GM23338 (cell line): ENCODE results near the gene OR5K2. TPM values are rescaled to one million over a fixed set of nuclear protein-coding genes. Genes with fewer than 3 reads are reported as not detected.

Experiments
- ATAC-seq: fragments of 200-7000 bp; cut with Tn5 transposase; 3 replicates; pipeline ENCODE4 v1.9.1; 2020
- DNase-seq: peaks from one replicate; pipeline ENCODE4 v3.0.0-alpha.2; 2015; ENCODE audit warnings: low spot score
- H2AFZ ChIP-seq: fragments of 200-600 bp; sonication (generic); 2 replicates; pipeline ENCODE4 v1.8.0; 2016; ENCODE audit warnings: antibody characterized with exemption, mild to moderate bottlenecking, moderate library complexity
- H3F3A ChIP-seq: fragments of 200-600 bp; sonication (generic); replicated peaks from 2 replicates; pipeline ENCODE4 v1.8.0; 2017; ENCODE audit warnings: antibody characterized with exemption, mixed run types, low read depth
- H3K27ac ChIP-seq: fragments of 200-600 bp; sonication (generic); 2 replicates; pipeline ENCODE4 v1.6.1; 2016; ENCODE audit warnings: low read depth
- H3K27me3 ChIP-seq: fragments of 200-600 bp; sonication (generic); 2 replicates; pipeline ENCODE4 v1.8.0; 2016; ENCODE audit warnings: mild to moderate bottlenecking, mixed run types, moderate library complexity; ENCODE audit not compliant: insufficient read depth
- H3K36me3 ChIP-seq: fragments of 200-600 bp; sonication (generic); 2 replicates; pipeline ENCODE4 v1.8.0; 2016; ENCODE audit warnings: mild to moderate bottlenecking; ENCODE audit not compliant: insufficient read depth
- H3K4me1 ChIP-seq: fragments of 200-600 bp; sonication (generic); 2 replicates; pipeline ENCODE4 v1.8.0; 2016; ENCODE audit warnings: mild to moderate bottlenecking, moderate library complexity; ENCODE audit not compliant: insufficient read depth
- H3K4me2 ChIP-seq: fragments of 200-600 bp; sonication (generic); 2 replicates; pipeline ENCODE4 v1.7.1; 2017; ENCODE audit warnings: mixed run types
- H3K4me3 ChIP-seq: fragments of 200-600 bp; sonication (generic); 2 replicates; pipeline ENCODE4 v1.6.1; 2016; ENCODE audit warnings: mixed run types
- H3K79me2 ChIP-seq: fragments of 200-600 bp; sonication (generic); replicated peaks from 2 replicates; pipeline ENCODE4 v1.8.0; 2017; ENCODE audit warnings: mild to moderate bottlenecking; ENCODE audit not compliant: insufficient read depth
- H3K9me2 ChIP-seq: fragments of 200-600 bp; sonication (generic); 2 replicates; pipeline ENCODE4 v1.8.0; 2017; ENCODE audit not compliant: insufficient read depth
- H4K20me1 ChIP-seq: fragments of 200-600 bp; sonication (generic); replicated peaks from 2 replicates; pipeline ENCODE4 v1.8.0; 2017; ENCODE audit warnings: mild to moderate bottlenecking; ENCODE audit not compliant: insufficient read depth
- H3K27ac Mint-ChIP-seq: 2 replicates; pipeline ENCODE4 v1.8.0; 2020; ENCODE audit warnings: inconsistent platforms, mild to moderate bottlenecking, moderate library complexity, mixed read lengths
- H3K27me3 Mint-ChIP-seq: 3 replicates; pipeline ENCODE4 v1.8.0; 2022; ENCODE audit warnings: low read depth, mild to moderate bottlenecking, moderate library complexity, mixed read lengths, inconsistent platforms; ENCODE audit not compliant: insufficient read depth, poor library complexity
- H3K36me3 Mint-ChIP-seq: 3 replicates; pipeline ENCODE4 v1.8.0; 2021; ENCODE audit warnings: low read depth, mild to moderate bottlenecking, inconsistent platforms, moderate library complexity, mixed read lengths
- H3K4me1 Mint-ChIP-seq: 3 replicates; pipeline ENCODE4 v1.8.0; 2020; ENCODE audit warnings: mild to moderate bottlenecking, inconsistent platforms, mixed read lengths
- H3K4me3 Mint-ChIP-seq: 3 replicates; pipeline ENCODE4 v1.8.0; 2021; ENCODE audit warnings: moderate library complexity, mild to moderate bottlenecking, inconsistent platforms, mixed read lengths
- H3K9me3 Mint-ChIP-seq: 3 replicates; pipeline ENCODE4 v1.8.0; 2020; ENCODE audit warnings: moderate library complexity, mild to moderate bottlenecking, inconsistent platforms, mixed read lengths
- CREB1 ChIP-seq: fragments of 250-450 bp; sonication (Bioruptor Pico); IDR thresholded peaks from 2 replicates; pipeline ENCODE4 v1.5.0; 2020; ENCODE audit warnings: low read depth, mild to moderate bottlenecking, moderate library complexity
- CTCF ChIP-seq, 2 experiments: fragments of 200-600 bp in 1 of 2; sonication (generic) in 1 of 2; conservative IDR thresholded peaks; 2 replicates each; pipeline versions ENCODE4 v1.5.1 to v1.6.1; 2016 to 2017; ENCODE audit warnings: antibody characterized with exemption in 2 of 2, low read depth in 2 of 2, mild to moderate bottlenecking in 2 of 2, moderate library complexity in 1 of 2
- ETS1 ChIP-seq: IDR thresholded peaks from 2 replicates; pipeline ENCODE4 v1.6.1; 2016; ENCODE audit warnings: antibody characterized with exemption
- EZH2 ChIP-seq: fragments of 200-600 bp; sonication (generic); IDR thresholded peaks from one replicate; pipeline ENCODE4 v1.8.0; 2017; ENCODE audit warnings: antibody characterized with exemption, mild to moderate bottlenecking, low read depth; ENCODE audit not compliant: unreplicated experiment
- EZH2phosphoT487 ChIP-seq: fragments of 200-600 bp; sonication (generic); IDR thresholded peaks from one replicate; pipeline ENCODE4 v1.8.1; 2018; ENCODE audit warnings: antibody characterized with exemption; ENCODE audit not compliant: unreplicated experiment
- NANOG ChIP-seq: IDR thresholded peaks from 2 replicates; pipeline ENCODE4 v1.6.1; 2016; ENCODE audit warnings: antibody characterized with exemption, borderline replicate concordance
- REST ChIP-seq: IDR thresholded peaks from one replicate; pipeline ENCODE4 v1.6.1; 2018; ENCODE audit warnings: antibody characterized with exemption; ENCODE audit not compliant: unreplicated experiment
- STAT1 ChIP-seq: IDR thresholded peaks from one replicate; pipeline ENCODE4 v1.6.1; 2016; ENCODE audit warnings: antibody characterized with exemption; ENCODE audit not compliant: unreplicated experiment
- ZNF331 ChIP-seq: fragments of 250-450 bp; sonication (Bioruptor Pico); IDR thresholded peaks from 2 replicates; pipeline ENCODE4 v1.5.0; 2020; ENCODE audit warnings: low read depth, mild to moderate bottlenecking, moderate library complexity
- polyA plus RNA-seq: library from polyadenylated mRNA; unstranded; fragments of >200 nt; fragmentation: Nextera tagmentation; extraction: Ambion mirVana; gene quantifications from 2 replicates; pipeline ENCODE4 v1.2.1, GENCODE V29; 2016
- total RNA-seq: library from RNA; depleted of rRNA; stranded (reverse); fragments of >200 nt; shearing (Covaris generic); gene quantifications from 2 replicates; pipeline ENCODE4 v1.2.3, GENCODE V29; 2014
- TF ChIP-seq, protein P1 (sequence below): fragments of 250-450 bp; sonication (Bioruptor Pico); IDR thresholded peaks from 2 replicates; pipeline ENCODE4 v1.5.0; 2020; ENCODE audit warnings: mild to moderate bottlenecking, moderate library complexity

The OR5K2 gene
- total and polyA plus RNA-seq, 2 experiments from 2014 or later: not detected

DNA sequence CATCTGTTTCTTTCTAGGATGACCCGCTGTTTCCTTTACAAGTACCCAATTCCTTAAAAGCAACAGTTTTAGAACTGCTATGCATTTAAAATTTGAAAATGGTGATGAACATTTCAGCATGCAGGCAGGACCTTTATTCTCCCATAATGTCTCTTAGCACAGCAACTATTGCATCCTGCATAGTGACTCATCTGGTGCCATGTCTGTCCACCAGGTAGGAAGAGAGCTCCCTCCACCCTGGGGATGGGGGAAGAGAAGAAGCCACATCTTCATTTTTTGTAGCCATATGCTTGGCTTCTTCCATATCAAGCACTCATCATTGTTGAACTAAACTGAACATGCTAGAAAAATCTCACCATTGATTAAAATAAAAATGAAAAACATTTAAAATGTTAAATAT lies 44.2 kb downstream of the OR5K2 start:
- no peaks in the 10 kb centered on the region for H3F3A ChIP-seq
- no peak overlapping the region for H3K4me3 ChIP-seq
- no peaks in the 10 kb centered on the region for H3K27me3 Mint-ChIP-seq
- no peaks in the 10 kb centered on the region for H3K4me1 ChIP-seq
- no peak overlapping the region for H3K4me2 ChIP-seq
- H3K79me2 ChIP-seq: no peaks in the 10 kb centered on the region
- H2AFZ ChIP-seq: no peak overlapping the region
- no peak overlapping the region for H3K4me3 Mint-ChIP-seq
- no peaks in the 10 kb centered on the region for H3K9me2 ChIP-seq
- no peak overlapping the region for H3K27ac ChIP-seq
- no peaks in the 10 kb centered on the region for H3K9me3 Mint-ChIP-seq
- no peak for DNase-seq
- H3K27ac Mint-ChIP-seq: no peak overlapping the region
- no peaks in the 10 kb centered on the region for H3K27me3 ChIP-seq
- TF ChIP-seq, protein P1, sequence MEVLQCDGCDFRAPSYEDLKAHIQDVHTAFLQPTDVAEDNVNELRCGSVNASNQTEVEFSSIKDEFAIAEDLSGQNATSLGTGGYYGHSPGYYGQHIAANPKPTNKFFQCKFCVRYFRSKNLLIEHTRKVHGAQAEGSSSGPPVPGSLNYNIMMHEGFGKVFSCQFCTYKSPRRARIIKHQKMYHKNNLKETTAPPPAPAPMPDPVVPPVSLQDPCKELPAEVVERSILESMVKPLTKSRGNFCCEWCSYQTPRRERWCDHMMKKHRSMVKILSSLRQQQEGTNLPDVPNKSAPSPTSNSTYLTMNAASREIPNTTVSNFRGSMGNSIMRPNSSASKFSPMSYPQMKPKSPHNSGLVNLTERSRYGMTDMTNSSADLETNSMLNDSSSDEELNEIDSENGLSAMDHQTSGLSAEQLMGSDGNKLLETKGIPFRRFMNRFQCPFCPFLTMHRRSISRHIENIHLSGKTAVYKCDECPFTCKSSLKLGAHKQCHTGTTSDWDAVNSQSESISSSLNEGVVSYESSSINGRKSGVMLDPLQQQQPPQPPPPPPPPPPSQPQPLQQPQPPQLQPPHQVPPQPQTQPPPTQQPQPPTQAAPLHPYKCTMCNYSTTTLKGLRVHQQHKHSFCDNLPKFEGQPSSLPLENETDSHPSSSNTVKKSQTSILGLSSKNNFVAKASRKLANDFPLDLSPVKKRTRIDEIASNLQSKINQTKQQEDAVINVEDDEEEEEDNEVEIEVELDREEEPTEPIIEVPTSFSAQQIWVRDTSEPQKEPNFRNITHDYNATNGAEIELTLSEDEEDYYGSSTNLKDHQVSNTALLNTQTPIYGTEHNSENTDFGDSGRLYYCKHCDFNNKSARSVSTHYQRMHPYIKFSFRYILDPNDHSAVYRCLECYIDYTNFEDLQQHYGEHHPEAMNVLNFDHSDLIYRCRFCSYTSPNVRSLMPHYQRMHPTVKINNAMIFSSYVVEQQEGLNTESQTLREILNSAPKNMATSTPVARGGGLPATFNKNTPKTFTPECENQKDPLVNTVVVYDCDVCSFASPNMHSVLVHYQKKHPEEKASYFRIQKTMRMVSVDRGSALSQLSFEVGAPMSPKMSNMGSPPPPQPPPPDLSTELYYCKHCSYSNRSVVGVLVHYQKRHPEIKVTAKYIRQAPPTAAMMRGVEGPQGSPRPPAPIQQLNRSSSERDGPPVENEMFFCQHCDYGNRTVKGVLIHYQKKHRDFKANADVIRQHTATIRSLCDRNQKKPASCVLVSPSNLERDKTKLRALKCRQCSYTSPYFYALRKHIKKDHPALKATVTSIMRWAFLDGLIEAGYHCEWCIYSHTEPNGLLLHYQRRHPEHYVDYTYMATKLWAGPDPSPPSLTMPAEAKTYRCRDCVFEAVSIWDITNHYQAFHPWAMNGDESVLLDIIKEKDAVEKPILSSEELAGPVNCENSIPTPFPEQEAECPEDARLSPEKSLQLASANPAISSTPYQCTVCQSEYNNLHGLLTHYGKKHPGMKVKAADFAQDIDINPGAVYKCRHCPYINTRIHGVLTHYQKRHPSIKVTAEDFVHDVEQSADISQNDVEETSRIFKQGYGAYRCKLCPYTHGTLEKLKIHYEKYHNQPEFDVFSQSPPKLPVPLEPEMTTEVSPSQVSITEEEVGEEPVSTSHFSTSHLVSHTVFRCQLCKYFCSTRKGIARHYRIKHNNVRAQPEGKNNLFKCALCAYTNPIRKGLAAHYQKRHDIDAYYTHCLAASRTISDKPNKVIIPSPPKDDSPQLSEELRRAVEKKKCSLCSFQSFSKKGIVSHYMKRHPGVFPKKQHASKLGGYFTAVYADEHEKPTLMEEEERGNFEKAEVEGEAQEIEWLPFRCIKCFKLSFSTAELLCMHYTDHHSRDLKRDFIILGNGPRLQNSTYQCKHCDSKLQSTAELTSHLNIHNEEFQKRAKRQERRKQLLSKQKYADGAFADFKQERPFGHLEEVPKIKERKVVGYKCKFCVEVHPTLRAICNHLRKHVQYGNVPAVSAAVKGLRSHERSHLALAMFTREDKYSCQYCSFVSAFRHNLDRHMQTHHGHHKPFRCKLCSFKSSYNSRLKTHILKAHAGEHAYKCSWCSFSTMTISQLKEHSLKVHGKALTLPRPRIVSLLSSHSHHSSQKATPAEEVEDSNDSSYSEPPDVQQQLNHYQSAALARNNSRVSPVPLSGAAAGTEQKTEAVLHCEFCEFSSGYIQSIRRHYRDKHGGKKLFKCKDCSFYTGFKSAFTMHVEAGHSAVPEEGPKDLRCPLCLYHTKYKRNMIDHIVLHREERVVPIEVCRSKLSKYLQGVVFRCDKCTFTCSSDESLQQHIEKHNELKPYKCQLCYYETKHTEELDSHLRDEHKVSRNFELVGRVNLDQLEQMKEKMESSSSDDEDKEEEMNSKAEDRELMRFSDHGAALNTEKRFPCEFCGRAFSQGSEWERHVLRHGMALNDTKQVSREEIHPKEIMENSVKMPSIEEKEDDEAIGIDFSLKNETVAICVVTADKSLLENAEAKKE (CRISPR knock-in tag): no peak
- no peak for TF ChIP-seq ZNF331 (CRISPR knock-in tag)
- TF ChIP-seq CTCF (conservative IDR thresholded peaks at IDR 0.05; ENCODE audit: low read depth in 2 of 2): no peak
- no peaks in the 10 kb centered on the region for H4K20me1 ChIP-seq
- no peak for ATAC-seq
- H3K36me3 ChIP-seq: no peaks in the 10 kb centered on the region
- no peaks in the 10 kb centered on the region; the same call in 1 of the 3 replicates for H3K4me1 Mint-ChIP-seq
- H3K36me3 Mint-ChIP-seq: no peaks in the 10 kb centered on the region

DNA sequence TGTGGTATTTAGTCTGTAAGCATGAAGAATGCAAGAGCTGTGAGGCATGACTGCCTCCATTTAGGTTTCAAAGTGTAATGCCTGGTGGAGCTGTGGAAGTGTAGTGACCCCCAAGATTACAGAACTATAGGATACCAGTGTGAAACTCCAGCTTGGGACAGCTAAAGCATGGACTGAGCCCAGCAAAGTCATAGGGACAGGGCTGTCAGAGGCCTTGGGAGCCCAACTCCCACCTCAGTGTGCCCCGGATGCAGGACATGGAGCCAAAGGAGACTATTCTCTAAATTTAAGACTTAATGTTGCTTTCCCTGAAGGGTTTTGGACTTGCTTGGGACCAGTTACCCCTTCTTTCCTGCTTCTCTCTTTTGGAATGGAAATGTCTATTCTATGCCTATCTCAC lies 45.1 kb downstream of the OR5K2 start:
- Histone ChIP-seq H3K4me2 (no peak overlapping the region), H3K4me3 (no peak overlapping the region), H3K4me1 (no peaks in the 10 kb centered on the region), H3K36me3 (no peaks in the 10 kb centered on the region), H3K27ac (no peak overlapping the region), H3K9me2 (no peaks in the 10 kb centered on the region), H3K27me3 (no peaks in the 10 kb centered on the region), H4K20me1 (no peaks in the 10 kb centered on the region), H3F3A (no peaks in the 10 kb centered on the region), H2AFZ (no peak overlapping the region), H3K79me2 (no peaks in the 10 kb centered on the region)
- ATAC-seq (no peak), DNase-seq (no peak)
- Mint-ChIP-seq H3K4me3 (no peak overlapping the region), H3K4me1 (no peaks in the 10 kb centered on the region; the same call in 1 of the 3 replicates), H3K27me3 (no peaks in the 10 kb centered on the region), H3K9me3 (no peaks in the 10 kb centered on the region), H3K27ac (no peak overlapping the region), H3K36me3 (no peaks in the 10 kb centered on the region)
- TF ChIP-seq REST: no peak
- no peak for TF ChIP-seq STAT1
- TF ChIP-seq ETS1: no peak
- TF ChIP-seq EZH2phosphoT487: no peak
- no peak for TF ChIP-seq EZH2
- no peak for TF ChIP-seq NANOG
- no peak for TF ChIP-seq CREB1 (CRISPR knock-in tag)
